NCI-H226 (cell line): ENCODE results near the gene ZXDC.

ENCODE experiments used
- DNase-seq: peaks from one replicate; pipeline ENCODE4 v3.0.0-alpha.2; 2015

The ZXDC gene

DNA sequence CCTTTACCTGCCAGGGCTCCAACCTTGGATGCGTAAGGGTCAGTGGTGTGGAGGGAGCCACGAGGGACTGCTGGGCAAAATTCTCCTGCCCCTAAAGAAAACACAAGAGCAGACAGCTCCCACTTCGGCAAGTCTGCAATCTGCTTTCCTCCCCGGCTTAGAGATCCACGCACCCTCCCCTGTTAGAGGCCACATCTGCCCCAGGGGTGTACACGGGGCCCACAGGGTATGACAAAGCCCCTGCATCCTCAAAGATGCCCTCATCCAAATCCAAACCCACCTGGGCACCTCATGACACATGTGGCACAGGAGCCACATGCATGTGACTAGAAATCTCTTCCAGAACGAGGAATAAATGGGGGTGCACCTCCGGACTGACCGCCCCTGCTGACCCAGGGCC lies 25.5 kb downstream of the ZXDC start:
- DNase-seq: no peak

- DNase-seq: no peak
Observed at GRCh38 chr3:126449621-126450051, 26.1 kb downstream of the ZXDC start.

- no peak for DNase-seq
Observed at GRCh38 chr3:126448893-126449180, 26.9 kb downstream of the ZXDC start.

DNA sequence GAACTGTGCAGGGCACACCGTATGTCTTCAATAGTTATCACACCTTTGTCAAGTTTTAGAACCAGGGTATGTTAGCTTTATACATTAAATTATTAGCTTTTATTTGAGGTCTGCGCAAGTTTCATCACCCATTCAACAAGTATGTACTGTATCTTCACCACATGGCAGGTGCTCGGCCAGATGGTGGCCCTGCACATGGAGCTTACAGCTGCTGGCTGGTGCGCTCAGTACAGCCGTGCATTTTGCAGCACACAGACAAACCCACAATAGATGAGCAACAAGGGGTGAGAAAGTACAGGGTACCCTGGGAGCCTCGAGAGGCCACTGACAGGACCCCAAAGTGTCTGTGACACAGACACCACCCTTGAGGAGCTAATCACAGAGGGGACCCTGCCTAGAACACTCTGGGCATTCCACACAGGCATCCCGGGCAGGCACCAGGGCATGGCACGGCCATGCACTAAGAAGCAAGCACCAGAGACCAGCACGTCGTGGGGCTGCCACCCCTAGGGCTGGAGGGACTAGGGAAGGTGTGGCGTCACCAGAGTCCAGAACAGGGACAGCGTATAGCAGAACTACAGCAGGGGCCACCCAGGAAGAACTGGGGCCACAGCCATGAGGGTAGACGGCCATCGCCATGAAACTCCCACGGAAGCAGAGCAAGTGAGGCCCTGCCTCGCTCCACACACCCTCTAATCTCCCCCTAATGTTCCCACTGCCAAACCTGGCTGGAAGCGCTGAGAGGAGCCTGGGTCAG lies 27.4 kb downstream of the ZXDC start:
- DNase-seq: no peak

DNA sequence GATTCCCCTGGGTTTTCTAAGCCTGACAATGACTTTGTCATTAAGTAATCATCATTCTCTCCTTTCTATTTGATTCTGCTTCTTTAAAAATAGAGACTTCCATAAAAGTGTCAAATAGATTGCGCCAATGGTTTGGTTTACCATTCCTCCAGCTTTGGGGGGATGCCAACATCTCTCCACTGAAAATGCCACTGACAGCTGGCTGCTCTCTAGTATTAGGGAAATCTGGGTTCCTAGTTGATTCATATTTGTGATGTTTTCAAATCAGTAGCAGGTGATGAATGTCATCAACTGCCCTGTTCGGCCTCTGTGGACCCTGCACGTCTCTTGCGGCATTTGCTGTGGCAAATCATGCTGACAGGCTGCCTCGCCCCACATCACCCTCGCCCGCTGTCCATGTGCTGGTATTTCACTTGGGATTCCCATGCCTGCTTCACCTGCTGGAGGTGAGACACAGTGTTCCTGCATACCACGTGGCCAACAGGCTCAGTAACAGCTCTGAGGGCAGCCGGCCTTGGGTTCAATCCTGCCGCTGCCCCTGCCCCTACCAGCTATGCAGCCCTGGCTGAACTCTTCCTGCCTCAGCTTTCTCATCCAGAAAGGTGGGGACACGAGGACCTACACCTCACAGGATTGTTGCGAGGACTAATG lies 28.1 kb downstream of the ZXDC start:
- no peak for DNase-seq

DNA sequence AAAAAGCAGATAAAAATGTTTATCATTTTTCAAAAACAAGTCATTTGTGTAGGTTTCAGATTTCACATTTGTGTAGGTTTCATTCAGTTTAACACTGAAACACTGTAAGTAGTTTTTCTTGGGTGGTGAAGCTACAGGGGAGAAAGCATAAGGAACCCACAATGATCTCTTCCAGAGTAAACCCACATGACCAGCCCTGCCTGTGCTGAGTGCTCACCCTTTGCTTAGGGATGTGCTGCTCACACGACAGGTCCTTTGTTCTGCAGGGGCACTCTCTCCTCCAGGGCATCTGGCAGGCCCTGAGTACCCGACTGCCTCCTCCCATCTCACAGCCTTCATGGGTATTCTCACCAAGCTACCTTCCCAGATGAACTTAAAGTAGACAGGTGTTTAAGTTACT lies 28.9 kb downstream of the ZXDC start:
- DNase-seq: no peak

GRCh38 chr3:126446301-126446700 lies 29.4 kb downstream of the ZXDC start:
- no peak for DNase-seq

DNA sequence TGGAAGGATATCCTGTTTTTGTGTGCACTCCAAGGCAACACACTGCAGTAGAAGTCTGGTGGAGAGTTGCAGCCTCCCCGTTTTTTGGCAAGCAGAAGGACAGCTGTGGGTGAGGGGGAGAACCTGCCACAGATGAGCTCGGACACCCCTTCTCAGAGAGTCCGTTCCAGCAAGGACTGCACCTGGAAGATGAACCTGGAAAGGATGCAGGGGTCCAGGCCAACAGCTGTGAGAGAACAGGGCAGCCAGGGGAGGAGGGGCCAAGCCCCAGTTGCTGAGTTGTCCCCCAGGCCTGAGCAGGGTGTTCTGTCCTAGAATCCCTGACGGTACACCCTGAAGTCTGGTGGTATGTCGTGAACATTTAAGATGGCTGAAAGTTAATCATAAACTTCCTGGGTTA lies 30.2 kb downstream of the ZXDC start:
- DNase-seq: no peak

- no peak for DNase-seq
Observed at GRCh38 chr3:126442856-126443242, 32.8 kb downstream of the ZXDC start.

DNA sequence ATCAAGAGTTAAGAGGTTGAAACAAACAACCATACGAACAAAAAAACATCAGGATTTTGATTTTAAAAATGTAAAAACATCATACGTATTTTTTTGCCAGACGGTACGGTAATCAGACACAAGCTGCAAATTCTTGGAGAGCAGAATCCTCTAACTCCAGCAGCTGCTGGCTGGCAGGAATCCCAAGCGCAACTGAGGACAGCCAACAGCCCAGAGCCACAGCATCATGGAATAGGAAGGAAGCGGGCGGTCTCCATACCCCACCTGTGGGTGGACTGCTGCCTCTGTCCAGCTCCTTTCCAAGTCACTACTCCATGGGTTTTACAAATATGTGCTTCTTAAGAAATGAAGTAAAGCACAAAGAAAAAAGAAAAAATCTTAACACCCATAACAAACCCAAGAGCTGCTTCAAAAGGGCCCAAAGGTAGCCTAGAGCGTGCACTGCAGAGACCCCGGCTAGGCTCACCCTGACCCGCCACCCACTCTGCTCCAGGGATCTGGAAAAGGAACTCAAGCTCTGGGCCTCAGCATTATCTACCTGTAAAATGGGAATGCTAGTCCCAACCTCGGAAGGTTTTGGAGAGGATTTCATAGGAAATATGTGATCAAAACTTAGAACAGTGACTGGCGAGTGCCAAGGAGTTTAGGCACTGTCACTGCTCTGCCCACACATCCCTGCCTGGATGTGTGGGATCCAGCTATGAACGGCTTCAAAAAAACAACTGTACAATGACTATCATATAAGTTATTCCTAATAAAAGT lies 33.4 kb downstream of the ZXDC start:
- DNase-seq: no peak

GRCh38 chr3:126441256-126441880 lies 34.3 kb downstream of the ZXDC start:
- no peak for DNase-seq

DNA sequence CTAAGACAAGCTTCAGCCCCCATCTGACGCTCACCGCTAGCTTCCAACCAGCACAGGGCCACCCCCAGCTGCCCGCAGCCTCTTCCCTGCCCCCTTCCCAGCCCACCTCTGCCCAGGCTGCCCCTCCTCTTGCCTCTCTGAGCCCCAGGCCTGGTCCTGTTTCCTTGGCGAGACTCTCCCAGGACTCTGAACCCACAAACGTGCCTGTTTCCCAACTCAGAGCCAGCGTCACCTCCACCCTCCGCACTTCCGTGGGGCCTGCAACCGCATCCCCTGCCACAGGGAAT lies 35.0 kb downstream of the ZXDC start:
- DNase-seq: no peak

- no peak for DNase-seq
Observed at GRCh38 chr3:126439968-126440708, 35.6 kb downstream of the ZXDC start.

DNA sequence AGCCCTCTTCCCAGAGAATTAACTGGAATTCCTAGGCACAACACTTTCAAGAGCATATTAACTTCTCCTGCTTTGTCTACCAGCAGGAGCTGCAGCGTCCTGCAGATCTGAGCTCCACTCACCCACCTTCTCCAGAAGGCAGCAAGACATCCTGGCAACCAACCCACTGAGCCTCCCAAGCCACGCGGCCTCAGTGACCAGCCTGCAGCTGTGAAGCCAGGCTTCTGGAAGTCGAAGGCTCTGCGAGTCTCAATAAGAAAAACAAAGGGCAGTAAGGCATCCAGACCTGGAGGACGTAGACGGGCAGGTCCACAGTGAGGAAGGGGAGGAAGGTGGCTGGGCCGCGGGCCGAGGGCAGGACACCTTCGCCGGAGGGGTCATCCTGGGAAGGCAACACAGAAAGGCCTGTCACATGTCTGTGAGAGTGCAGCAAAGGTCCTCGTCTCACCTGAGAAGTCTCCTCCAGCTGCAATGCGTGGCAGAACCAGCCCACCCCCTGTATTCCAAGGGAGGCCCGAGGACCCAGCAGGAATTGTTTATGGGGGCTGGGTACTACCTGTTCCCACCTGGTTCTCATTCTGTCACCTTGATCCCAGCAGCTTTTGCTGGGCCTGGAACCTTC lies 36.2 kb downstream of the ZXDC start:
- DNase-seq: no peak

DNA sequence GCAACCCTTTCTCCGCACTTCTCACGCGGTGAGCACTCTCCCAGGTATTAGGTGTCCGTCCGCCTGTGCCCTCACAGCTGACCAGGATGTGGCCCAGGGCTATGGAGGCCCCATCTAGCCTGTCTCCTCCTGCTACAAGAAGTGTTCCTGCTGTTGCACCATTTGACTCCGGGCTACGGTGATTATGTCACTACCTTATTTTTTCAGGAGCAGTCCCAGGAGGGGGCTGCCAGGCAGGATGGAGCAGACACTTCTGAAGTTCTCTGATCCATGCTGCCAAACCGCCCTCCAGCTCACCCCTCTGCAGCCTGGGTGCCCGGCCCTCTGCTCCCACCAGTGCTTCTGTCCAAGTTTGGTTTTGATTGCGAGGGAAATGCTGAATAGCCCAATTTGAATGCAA lies 36.9 kb downstream of the ZXDC start:
- DNase-seq: no peak

- DNase-seq: no peak
Observed at GRCh38 chr3:126438186-126438585, 37.5 kb downstream of the ZXDC start.

GRCh38 chr3:126436826-126437717 lies 38.6 kb downstream of the ZXDC start:
- no peak for DNase-seq

DNA sequence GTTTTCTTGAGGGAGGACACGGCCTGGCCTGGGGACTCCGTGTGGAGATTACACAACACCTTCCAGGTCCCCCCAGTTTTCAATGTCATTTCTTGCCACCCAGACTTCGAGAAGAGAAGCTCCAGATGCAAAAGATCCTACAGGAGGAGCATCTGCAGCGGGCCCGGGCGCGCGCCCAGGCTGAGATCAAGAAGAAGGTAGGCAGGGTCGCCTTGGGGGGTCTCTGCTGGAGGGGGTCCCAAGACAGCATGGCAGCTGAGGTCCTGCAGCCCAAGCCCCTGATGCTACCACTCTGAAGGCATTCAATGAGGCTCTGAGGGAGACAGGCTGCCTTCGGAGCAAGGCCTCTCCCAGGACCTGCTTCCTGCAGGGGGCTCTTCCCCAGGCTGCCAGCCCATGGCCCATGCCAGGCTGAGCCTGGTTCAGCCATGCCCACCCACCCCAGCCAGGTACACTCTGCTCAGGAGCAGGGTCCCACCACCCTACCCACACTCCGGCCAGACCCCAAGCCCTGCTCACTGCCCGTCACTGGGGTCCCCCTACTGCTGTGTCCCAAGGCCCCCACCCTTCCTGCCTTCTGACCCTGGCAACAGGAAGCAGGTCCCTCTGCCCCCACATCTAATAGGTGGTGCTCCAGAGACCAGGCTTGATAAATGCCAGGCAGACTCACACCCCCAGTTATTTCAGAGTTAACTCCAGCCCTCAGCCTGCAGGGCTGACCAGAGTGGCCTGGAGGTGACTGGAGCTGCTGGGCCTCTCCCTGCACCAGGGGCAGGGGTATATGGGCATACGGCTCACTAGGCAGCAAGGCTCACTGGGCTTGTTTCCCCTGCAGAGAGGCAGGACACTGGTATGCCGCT lies 40.0 kb downstream of the ZXDC start:
- DNase-seq: no peak

DNA sequence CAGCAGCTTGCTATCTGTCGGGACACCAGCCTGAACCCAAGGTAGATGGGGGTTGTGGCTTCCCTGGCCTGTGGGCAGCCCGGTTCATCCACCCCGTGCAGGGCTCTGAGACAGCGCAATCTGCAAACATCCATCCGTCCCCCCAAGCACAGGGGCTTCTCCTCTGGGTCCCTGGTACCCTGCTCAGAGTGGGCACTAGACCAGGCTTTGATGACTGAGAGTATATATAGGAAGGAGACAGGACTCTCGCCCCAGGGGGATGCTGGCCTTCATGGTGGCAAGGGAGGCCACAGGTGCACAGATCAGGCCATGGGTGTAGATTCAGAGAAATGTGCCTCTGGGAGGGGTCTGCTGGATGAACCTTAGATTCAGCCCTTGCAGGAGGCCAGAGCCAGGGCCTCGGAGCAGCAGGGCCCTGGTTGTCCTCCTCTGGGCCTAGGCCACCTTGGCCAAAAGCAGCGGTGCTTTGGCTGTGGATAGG lies 40.7 kb downstream of the ZXDC start:
- no peak for DNase-seq

DNA sequence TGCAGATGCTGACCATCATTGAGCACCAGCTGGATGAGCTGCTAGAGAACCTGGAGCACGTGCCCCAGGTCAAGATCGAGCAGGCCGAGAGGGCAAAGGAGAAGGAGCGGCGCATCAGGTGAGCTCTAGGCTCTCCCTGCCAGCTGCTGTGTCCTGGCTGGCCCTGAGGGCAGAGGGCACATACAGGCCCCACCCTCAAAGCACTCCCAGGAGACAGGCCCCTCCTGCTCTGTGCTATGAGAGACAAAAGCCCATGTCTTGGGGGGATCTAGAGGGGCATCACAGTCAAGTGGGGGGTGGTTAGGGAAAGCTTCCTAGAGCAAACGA lies 41.5 kb downstream of the ZXDC start:
- DNase-seq: no peak
